Activated naive CD8-positive, alpha-beta T cell treated with anti-CD3 and anti-CD28 coated beads, Interleukin-2, amount 50 U/mL, for 24 hours (primary cell): ENCODE data around the gene ILDR2.
"Not testable (repeated sequence)": the region's sequence is repeated elsewhere in the genome, so short reads cannot be mapped to it uniquely, and the experiment has no call there.

Experiments used
- ATAC-seq: fragments of 150-1000 bp; cut with Tn5 transposase; one replicate; pipeline ENCODE4 v1.10.0; 2021
- DNase-seq: peaks from one replicate; pipeline ENCODE4 v3.0.0; 2021
- H3K27ac Mint-ChIP-seq: one replicate; pipeline ENCODE4 v1.8.0; 2021; ENCODE audit warnings: mild to moderate bottlenecking, mixed read lengths
- H3K27me3 Mint-ChIP-seq: one replicate; pipeline ENCODE4 v1.8.0; 2021; ENCODE audit warnings: mixed read lengths
- H3K36me3 Mint-ChIP-seq: one replicate; pipeline ENCODE4 v1.8.0; 2021; ENCODE audit warnings: low read depth, mixed read lengths
- H3K4me1 Mint-ChIP-seq: one replicate; pipeline ENCODE4 v1.8.0; 2021; ENCODE audit warnings: mixed read lengths
- H3K4me3 Mint-ChIP-seq: one replicate; pipeline ENCODE4 v1.8.0; 2021; ENCODE audit warnings: mild to moderate bottlenecking, moderate library complexity, mixed read lengths
- H3K9me3 Mint-ChIP-seq: one replicate; pipeline ENCODE4 v1.8.0; 2021; ENCODE audit warnings: mixed read lengths

Gene ILDR2

DNA sequence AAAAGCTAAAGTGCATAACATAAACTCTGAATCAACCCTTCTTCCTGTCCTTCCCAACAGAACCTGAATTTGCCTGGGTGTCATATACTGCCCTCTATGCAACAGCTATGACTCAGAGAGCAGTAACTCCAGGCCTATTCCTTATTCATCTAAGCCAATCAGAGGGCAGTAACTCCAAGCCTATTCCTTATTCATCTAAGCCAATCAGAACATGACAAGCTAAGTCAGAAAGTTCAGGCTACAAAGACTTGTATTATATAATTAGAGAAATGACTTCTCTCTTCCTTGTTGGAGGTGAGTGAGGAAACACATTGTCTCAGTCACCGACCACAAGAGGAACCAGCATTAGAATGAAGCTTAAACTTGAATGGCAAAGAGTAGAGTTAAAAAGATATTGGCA lies 73.1 kb downstream of the ILDR2 start:
- no peak overlapping the region for H3K4me3 Mint-ChIP-seq
- no peaks in the 10 kb centered on the region for H3K36me3 Mint-ChIP-seq
- ATAC-seq (no peak), DNase-seq (no peak)
- H3K4me1 Mint-ChIP-seq: peaks cover 10% of the 10 kb centered on the region
- peaks cover 7% of the 10 kb centered on the region for H3K9me3 Mint-ChIP-seq
- H3K27ac Mint-ChIP-seq: no peak overlapping the region
- H3K27me3 Mint-ChIP-seq: no peaks in the 10 kb centered on the region

DNA sequence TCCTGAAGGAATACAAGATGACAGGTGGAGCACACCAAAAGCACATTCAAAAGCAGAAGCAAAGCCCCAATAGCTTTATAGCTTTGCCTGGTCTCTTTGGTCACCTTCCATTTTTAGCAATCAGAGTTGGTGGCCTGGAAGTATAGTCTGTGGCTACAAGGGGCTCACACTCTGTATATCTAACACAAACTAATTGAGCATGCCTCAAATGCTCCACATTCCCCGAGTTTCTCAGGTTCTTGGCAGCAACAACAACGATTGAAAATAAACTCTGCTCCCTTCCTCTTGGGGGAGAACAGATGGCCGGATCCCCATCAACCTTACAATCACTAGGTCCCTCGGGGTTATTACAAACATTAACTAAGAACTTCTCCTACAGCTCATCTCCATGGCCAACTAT lies 74.4 kb downstream of the ILDR2 start:
- Mint-ChIP-seq H3K36me3 (peaks cover 3% of the 10 kb centered on the region), H3K27ac (no peak overlapping the region), H3K4me1 (peaks cover 6% of the 10 kb centered on the region), H3K27me3 (peaks cover 5% of the 10 kb centered on the region), H3K9me3 (peaks cover 11% of the 10 kb centered on the region), H3K4me3 (no peak overlapping the region)
- no peak for ATAC-seq
- no peak for DNase-seq

DNA sequence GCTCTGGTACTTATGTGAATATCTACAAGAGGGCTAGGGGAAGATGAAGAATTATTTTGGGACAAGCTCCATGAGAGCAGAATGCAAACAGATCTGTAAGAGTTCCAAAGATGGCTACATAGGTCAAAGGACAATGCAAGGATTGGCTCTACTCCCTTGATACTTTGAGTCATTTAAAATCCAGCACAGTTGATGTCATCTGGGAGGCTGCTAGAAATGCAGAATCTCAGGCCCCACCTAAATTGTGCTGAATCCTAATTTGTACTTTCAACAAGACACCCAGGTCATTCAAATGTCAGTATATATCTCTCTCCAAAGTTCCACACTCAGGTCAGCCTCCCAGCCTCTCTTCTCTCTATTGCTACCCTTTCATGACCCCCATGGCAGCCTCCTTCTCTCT lies 75.6 kb downstream of the ILDR2 start:
- ATAC-seq: no peak
- H3K27me3 Mint-ChIP-seq: peaks cover 6% of the 10 kb centered on the region

DNA sequence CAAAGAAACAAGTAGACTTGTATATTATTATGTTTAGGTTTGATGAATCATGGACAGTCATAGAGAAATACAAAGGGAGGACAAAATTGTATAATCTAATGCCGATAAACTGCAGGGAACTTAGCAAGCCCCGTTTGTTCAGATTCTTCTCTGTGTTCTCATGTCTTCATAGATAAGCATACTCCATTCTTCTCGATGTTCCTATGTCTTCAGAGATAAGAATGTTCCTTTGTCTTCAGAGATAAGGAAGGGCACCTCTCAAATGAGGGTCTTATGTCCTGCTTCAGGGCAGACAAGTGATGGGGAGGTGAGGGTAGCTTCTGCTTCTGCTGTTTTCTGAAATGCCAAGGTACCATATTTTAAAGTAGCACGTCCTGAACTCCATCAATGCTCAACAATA lies 79.6 kb downstream of the ILDR2 start:
- Mint-ChIP-seq H3K27me3 (peaks cover 10% of the 10 kb centered on the region), H3K9me3 (peaks cover 11% of the 10 kb centered on the region), H3K27ac (no peak overlapping the region), H3K4me3 (no peak overlapping the region), H3K36me3 (peaks cover 3% of the 10 kb centered on the region), H3K4me1 (no peaks in the 10 kb centered on the region)
- ATAC-seq (no peak), DNase-seq (no peak)

More for the DNA sequence above, 75.6 kb downstream of the ILDR2 start:
- no peak for DNase-seq
- no peak overlapping the region for H3K4me3 Mint-ChIP-seq
- peaks cover 3% of the 10 kb centered on the region for H3K4me1 Mint-ChIP-seq
- no peak overlapping the region for H3K27ac Mint-ChIP-seq
- H3K9me3 Mint-ChIP-seq: peaks cover 11% of the 10 kb centered on the region
- peaks cover 3% of the 10 kb centered on the region for H3K36me3 Mint-ChIP-seq

DNA sequence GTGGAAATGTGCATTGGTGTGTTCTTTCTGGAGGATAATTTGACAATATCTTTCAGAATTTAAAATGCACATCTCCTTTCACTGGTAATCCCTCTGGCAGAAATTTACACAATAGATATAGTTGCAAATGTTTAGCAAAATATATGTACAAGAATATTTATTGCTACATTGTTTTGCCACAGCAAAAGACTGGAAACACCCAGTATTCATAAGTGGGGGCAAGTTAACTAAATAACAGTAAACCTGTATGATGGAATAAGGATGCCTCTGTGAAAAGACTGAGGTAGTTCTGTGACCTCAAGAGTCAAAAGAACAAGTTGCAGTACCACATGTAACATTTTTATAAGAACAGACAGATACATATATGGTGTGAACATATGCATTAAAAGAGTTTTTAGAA lies 85.6 kb downstream of the ILDR2 start:
- no peak for DNase-seq
- Mint-ChIP-seq H3K36me3 (no peaks in the 10 kb centered on the region), H3K27ac (no peak overlapping the region), H3K4me1 (peaks cover 5% of the 10 kb centered on the region), H3K9me3 (no peaks in the 10 kb centered on the region), H3K4me3 (no peak overlapping the region), H3K27me3 (peaks cover 17% of the 10 kb centered on the region)
- no peak for ATAC-seq

DNA sequence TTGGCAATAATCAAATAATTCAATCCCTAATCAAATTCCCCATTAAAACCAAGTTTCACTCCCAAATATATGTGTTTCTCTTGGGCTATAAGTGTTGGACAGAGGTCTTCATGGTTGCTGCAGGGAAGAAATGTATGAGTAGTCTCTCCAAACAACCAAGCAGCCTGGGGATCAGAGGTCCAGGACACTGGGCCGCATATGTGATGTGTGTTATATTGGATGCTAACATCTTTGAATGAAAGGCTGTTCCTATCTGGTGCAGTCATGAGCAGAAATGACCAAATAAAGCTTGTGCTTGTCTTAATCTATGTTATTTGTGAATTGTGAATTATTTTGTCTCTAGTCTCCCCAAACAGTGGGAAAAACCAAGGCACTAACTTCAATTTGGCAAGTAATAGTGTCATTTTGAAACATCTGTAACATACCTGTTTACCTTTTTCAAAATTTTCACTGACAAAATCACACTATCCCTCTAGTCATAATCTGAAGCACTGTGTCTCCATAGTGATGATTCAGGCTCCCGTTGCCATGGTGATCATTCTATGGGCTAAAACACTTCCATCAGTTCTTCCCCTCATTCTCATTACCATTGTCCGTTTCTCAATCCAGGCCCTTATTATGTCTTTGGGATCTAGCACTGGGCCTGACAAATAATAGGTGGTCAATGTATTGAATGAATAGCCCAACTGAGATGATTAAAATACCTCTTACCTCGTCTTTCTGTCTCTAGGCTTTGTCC lies 86.8 kb downstream of the ILDR2 start:
- Mint-ChIP-seq H3K27ac (no peak overlapping the region), H3K9me3 (no peaks in the 10 kb centered on the region), H3K36me3 (no peaks in the 10 kb centered on the region), H3K27me3 (peaks cover 23% of the 10 kb centered on the region), H3K4me1 (peaks cover 12% of the 10 kb centered on the region), H3K4me3 (no peak overlapping the region)
- no peak for ATAC-seq
- no peak for DNase-seq

DNA sequence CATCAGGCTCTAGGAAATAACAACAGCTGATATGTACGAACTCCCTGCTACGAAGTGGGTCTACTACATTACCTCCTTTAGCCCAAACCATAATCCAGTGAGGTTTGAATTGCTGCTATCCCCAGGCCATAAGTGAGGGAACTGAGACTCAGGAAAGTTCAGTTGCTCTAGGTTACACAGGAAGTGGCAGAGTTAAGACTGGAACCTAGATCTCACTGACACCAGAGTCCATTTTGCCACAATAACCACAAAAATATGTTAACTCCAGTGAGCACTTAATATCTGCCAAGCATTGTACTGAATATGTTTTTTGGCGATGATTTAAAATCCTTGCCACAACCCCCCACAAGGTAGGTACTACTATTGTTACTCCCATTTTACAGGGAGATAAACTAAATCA lies 90.4 kb downstream of the ILDR2 start:
- Mint-ChIP-seq H3K36me3 (no peaks in the 10 kb centered on the region), H3K9me3 (no peaks in the 10 kb centered on the region), H3K4me3 (no peak overlapping the region), H3K4me1 (peaks cover 14% of the 10 kb centered on the region), H3K27ac (no peak overlapping the region), H3K27me3 (peaks cover 21% of the 10 kb centered on the region)
- no peak for ATAC-seq
- DNase-seq: no peak

DNA sequence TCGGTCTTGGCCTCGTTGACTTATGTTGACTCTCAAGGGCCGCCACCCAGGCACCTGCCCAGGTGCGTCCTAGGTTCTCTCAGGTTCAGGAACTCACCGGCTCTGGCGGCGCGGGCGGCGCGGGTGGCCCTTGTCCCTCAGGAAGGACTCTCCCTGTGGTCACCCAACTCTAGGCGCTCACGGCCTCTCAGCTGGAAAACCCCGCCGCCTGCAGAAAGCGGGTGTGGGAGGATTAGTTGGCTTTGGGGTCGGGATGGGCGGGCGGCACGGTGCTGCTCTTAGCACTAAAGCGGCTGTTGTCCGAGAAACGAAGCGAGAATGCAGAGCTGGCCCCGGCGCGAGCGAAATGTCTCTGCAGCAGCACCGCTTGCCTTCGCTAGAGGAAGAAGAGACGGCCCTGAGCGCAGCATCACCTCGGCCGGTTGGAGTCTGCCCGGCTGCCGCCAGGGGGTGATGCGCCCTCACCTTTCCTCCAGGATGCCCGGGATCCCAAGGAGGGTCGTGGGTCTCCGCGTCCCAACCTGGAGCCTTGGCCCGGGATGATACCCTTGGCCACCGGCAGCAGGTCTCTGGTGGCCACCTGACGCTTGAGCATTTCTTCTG lies 91.2 kb downstream of the ILDR2 start:
- Mint-ChIP-seq H3K9me3 (no peaks in the 10 kb centered on the region), H3K27me3 (peaks cover 21% of the 10 kb centered on the region), H3K36me3 (no peaks in the 10 kb centered on the region), H3K4me3 (no peak overlapping the region), H3K4me1 (peaks cover 14% of the 10 kb centered on the region), H3K27ac (no peak overlapping the region)
- peak; percentile 73 for ATAC-seq
- peak; percentile 47 for DNase-seq

DNA sequence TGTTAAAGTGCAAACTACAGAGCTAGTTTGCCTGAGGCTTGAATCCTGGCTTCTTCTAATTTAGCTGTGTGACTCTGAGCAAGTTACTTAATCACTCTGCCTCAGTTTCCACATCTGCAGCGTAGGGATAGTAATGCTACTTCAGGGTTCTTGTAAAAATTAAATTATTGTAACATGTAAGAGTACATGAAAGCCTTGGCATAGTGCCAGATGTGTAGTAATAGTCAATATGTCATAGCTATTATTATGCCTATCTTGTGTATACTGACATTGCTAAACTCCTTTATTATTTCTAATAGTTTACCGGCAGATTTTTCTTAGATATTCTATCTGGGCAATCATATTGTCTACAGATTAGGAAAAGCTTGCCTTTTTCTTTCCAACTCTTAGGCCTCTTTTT lies 92.4 kb downstream of the ILDR2 start:
- no peaks in the 10 kb centered on the region for H3K36me3 Mint-ChIP-seq
- DNase-seq: no peak
- H3K4me1 Mint-ChIP-seq: peaks cover 14% of the 10 kb centered on the region
- H3K27ac Mint-ChIP-seq: no peak overlapping the region
- H3K27me3 Mint-ChIP-seq: peaks cover 21% of the 10 kb centered on the region
- H3K4me3 Mint-ChIP-seq: no peak overlapping the region
- no peak for ATAC-seq
- H3K9me3 Mint-ChIP-seq: no peaks in the 10 kb centered on the region

DNA sequence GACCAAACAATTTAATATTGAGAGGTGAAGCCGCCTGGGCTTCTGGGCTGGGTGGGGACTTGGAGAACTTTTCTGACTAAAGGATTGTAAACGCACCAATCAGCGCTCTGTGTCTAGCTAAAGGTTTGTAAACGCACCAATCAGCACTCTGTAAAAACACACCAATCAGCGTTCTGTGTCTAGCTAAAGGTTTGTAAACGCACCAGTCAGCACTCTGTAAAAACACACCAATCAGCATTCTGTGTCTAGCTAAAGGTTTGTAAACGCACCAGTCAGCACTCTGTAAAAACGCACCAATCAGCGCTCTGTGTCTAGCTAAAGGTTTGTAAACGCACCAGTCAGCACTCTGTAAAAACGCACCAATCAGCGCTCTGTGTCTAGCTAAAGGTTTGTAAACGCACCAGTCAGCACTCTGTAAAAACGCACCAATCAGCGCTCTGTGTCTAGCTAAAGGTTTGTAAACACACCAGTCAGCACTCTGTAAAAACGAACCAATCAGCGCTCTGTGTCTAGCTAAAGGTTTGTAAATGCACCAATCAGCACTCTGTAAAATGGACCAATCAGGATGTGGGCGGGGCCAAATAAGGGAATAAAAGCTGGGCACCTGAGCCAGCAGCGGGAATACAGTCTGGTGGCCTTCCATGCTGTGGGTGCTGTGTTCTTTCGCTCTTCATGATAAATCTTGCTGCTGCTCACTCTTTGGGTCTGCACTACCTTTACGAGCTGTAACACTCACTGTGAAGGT lies 97.0 kb downstream of the ILDR2 start:
- not testable (repeated sequence) for H3K36me3 Mint-ChIP-seq, H3K9me3 Mint-ChIP-seq, H3K27me3 Mint-ChIP-seq, H3K4me3 Mint-ChIP-seq, DNase-seq, H3K27ac Mint-ChIP-seq, ATAC-seq
- H3K4me1 Mint-ChIP-seq: peaks cover 36% of the 10 kb centered on the region

DNA sequence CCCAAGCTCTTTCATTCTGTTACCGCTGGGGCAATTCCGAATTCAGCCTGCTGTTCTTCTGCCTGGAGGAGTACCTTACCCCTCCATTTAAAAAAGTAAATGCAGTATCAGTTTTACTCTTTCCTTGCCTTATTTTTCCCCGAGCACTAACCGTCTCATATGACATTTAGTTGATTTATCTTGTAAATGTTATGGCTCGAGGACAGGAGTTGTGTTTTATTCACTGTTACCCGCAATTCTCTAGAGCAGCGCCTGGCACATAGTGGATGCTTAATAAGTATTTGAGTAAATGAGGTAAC lies 98.9 kb downstream of the ILDR2 start:
- H3K27ac Mint-ChIP-seq: peak overlapping the region; percentile 99
- peaks cover 50% of the 10 kb centered on the region for H3K4me1 Mint-ChIP-seq

DNA sequence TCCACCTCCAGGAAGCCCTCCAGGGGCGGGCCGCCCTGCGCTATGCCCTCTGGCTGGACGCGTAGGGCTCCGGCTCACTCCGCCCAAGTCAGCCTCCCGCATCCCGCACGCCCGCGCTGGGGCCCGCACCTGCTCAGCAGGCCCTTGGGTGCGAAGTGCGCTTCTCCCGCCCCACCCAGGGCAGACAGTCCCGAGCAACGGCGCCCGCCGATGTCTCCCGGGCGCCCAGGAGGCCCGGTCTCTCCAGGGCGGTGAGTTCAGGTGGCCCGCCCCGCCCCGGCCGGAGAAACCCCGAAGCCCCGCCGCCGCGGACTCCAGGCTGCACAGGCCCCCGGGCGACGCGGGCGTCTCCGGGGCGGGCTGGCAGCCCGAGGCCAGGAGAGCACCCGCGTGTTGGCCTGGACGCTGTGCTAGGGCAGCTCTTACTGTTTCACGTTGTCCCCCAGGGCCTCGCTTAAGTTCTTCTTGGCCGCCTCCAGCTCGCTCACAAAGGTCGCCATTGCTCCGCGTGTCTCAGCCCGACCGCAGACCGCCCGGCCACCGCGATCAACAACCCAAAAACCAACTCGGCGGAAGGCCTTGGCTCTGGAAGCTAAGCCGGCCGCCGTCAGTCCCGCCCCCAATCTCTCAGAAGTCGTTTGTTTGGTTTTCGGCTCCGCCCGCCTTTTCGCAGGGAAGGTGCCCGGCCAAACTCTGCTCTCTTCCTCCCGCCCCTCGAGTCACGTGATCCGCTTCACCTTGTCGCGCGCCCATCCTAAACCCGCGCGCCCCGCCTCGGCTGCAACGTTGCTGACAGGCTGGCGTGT lies 99.4 kb downstream of the ILDR2 start, which contains the start of gene TADA1:
TSS of gene TADA1 (minus strand) at position 531 of the 806 bp plus-strand sequence. CDS start at position 500, 31 bp downstream.
- Mint-ChIP-seq H3K36me3 (peaks cover 10% of the 10 kb centered on the region), H3K4me3 (peak within 1 kb of the TSS; percentile 95), H3K27me3 (peaks cover 4% of the 10 kb centered on the region), H3K27ac (peak within 1 kb of the TSS; percentile 99), H3K4me1 (peaks cover 55% of the 10 kb centered on the region), H3K9me3 (no peaks in the 10 kb centered on the region)
- ATAC-seq (peak; percentile 94), DNase-seq (peak; percentile 98)

More for the DNA sequence above, 98.9 kb downstream of the ILDR2 start:
- peak overlapping the region; percentile 95 for H3K4me3 Mint-ChIP-seq
- ATAC-seq (peak; percentile 1), DNase-seq (no peak)
- H3K9me3 Mint-ChIP-seq: no peaks in the 10 kb centered on the region
- peaks cover 10% of the 10 kb centered on the region for H3K36me3 Mint-ChIP-seq
- peaks cover 4% of the 10 kb centered on the region for H3K27me3 Mint-ChIP-seq

DNA sequence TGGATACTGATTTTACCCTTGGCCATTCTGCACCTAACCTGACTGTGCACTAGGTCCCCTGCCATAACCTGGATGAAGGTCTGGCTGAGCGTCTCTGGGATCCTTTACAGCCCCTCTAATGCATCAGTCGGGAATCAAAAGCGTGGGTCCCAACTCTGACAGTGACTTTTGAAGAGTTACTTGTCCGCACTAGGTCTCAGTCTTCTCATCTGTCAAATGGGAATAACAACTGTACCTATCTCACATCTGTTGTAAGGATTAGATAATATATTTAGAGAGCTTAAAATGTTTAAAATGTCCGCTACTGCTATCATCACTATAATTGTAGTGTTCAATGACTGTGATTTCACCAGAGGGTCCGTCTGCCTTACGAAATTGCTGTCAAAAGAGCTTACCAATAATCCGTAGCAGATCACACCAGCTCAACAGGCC lies 100.0 kb downstream of the ILDR2 start:
- Mint-ChIP-seq H3K27me3 (peaks cover 4% of the 10 kb centered on the region), H3K36me3 (peaks cover 10% of the 10 kb centered on the region), H3K27ac (peak overlapping the region; percentile 75), H3K4me1 (peaks cover 59% of the 10 kb centered on the region), H3K4me3 (peak overlapping the region; percentile 95), H3K9me3 (no peaks in the 10 kb centered on the region)
- no peak for ATAC-seq
- DNase-seq: no peak

DNA sequence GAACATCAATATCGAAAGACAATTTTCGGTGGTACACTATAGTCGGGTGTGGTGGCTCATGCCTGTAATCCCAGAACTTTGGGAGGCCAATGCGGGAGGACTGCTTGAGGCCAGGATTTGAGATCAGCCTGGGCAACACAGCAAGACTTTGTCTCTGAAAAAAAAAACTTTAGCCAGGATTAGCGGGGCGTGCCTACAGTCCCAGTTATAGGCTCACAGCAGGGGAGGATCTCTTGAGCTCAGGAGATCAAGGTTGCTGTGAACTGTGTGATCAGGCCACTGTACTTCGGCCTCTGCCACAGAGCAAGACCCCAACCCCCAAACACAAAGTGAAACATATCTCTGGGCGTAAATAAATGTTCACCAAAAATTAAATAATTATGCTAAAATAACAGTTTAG lies 100.9 kb downstream of the ILDR2 start:
- Mint-ChIP-seq H3K27me3 (peaks cover 4% of the 10 kb centered on the region), H3K9me3 (no peaks in the 10 kb centered on the region), H3K27ac (no peak overlapping the region), H3K36me3 (peaks cover 10% of the 10 kb centered on the region), H3K4me1 (peaks cover 67% of the 10 kb centered on the region), H3K4me3 (peak overlapping the region; percentile 95)
- DNase-seq (no peak), ATAC-seq (no peak)
